Lower leg skin (tissue), 3 donors: ENCODE data around the gene LYSMD3.

ENCODE experiments used
- POLR2A ChIP-seq, 2 donors: fragments of 450-650 bp; IDR thresholded peaks; one replicate each; pipeline ENCODE4 v1.6.1; 2016 to 2017; ENCODE audit warnings: antibody characterized with exemption in 2 of 2, mild to moderate bottlenecking in 1 of 2, moderate library complexity in 1 of 2
- TF ChIP-seq, protein P1 (sequence below), 3 donors: fragments of 450-650 bp; IDR thresholded peaks; one replicate each; pipeline ENCODE4 v1.5.1; 2016; ENCODE audit warnings: antibody characterized with exemption in 3 of 3, mild to moderate bottlenecking in 3 of 3, moderate library complexity in 2 of 3

DNA sequence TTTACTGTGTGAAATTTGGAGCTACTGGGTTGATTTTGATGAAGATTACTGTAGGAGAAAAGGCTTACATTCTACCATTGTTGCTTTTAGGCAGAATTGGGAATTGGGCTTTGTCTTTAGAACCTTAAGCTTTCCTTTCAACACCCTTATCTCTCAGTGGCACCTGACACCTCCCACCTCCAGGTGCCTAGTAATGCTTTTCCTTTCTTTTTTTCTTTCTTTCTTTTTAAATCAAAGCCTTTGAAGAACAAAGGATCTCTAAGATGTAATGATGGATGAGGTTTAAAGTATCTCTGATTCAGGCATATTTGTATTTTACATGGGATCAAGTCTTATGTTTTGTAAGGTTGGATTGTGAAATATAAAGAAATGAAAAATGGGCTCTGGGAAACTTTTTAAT is 26.3 kb upstream of the LYSMD3 start:
- TF ChIP-seq POLR2A (IDR thresholded peaks at IDR 0.05): no peak
- TF ChIP-seq, protein P1, sequence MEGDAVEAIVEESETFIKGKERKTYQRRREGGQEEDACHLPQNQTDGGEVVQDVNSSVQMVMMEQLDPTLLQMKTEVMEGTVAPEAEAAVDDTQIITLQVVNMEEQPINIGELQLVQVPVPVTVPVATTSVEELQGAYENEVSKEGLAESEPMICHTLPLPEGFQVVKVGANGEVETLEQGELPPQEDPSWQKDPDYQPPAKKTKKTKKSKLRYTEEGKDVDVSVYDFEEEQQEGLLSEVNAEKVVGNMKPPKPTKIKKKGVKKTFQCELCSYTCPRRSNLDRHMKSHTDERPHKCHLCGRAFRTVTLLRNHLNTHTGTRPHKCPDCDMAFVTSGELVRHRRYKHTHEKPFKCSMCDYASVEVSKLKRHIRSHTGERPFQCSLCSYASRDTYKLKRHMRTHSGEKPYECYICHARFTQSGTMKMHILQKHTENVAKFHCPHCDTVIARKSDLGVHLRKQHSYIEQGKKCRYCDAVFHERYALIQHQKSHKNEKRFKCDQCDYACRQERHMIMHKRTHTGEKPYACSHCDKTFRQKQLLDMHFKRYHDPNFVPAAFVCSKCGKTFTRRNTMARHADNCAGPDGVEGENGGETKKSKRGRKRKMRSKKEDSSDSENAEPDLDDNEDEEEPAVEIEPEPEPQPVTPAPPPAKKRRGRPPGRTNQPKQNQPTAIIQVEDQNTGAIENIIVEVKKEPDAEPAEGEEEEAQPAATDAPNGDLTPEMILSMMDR (IDR thresholded peaks at IDR 0.05): no peak
